Measurements from ENCODE around the gene CXCL12. TPM values are rescaled to one million over a fixed set of nuclear protein-coding genes. Genes with fewer than 3 reads are reported as not detected.

The CXCL12 gene
- total RNA-seq, 1 experiment from 2014 or later, result 0.82 TPM

DNA sequence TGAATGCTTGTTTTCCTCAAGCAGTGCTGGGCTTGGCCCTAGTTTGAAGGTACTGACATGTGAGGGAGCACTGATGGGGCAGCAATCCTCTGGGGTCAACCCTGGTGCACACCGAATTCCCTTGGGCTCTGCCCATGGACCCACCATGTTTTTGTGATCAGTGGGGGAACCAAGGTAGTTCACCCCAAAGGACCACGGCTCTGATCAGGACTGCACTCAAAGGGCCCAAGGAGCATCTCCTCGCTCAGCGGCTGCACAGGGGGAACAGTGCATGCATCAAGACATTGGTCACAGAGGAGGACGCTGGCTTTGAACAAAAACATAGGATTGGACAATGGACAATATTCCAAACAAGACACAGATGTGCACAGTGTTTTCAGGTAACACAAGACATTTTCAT lies 12.7 kb downstream of the CXCL12 start:
- CTCF ChIA-PET, result no interaction called here
- in situ Hi-C loops (cut with HindIII; ENCODE audit: low pct_unique_long_range_greater_than_20kb, low sequenced_read_pairs), result no loop called here
- Histone ChIP-seq H3K27me3 (ENCODE audit: control insufficient read depth, insufficient read depth, low read length) (peaks cover 15% of the 10 kb centered on the region), H3K4me3 (ENCODE audit: low read depth in 2 of 2, low read length in 2 of 2) (no peak overlapping the region), H3K4me1 (ENCODE audit: control insufficient read depth, insufficient read depth, low read length) (no peaks in the 10 kb centered on the region), H3K36me3 (ENCODE audit: control insufficient read depth, insufficient read depth, low read length) (no peaks in the 10 kb centered on the region), H3K9me3 (ENCODE audit: control insufficient read depth, insufficient read depth, low read depth, low read length) (no peaks in the 10 kb centered on the region), H3K27ac (ENCODE audit: low read length) (no peak overlapping the region)
- ATAC-seq (no peak), DNase-seq (ENCODE audit: low read depth, low spot score) (no peak)
- TF ChIP-seq, protein P1, sequence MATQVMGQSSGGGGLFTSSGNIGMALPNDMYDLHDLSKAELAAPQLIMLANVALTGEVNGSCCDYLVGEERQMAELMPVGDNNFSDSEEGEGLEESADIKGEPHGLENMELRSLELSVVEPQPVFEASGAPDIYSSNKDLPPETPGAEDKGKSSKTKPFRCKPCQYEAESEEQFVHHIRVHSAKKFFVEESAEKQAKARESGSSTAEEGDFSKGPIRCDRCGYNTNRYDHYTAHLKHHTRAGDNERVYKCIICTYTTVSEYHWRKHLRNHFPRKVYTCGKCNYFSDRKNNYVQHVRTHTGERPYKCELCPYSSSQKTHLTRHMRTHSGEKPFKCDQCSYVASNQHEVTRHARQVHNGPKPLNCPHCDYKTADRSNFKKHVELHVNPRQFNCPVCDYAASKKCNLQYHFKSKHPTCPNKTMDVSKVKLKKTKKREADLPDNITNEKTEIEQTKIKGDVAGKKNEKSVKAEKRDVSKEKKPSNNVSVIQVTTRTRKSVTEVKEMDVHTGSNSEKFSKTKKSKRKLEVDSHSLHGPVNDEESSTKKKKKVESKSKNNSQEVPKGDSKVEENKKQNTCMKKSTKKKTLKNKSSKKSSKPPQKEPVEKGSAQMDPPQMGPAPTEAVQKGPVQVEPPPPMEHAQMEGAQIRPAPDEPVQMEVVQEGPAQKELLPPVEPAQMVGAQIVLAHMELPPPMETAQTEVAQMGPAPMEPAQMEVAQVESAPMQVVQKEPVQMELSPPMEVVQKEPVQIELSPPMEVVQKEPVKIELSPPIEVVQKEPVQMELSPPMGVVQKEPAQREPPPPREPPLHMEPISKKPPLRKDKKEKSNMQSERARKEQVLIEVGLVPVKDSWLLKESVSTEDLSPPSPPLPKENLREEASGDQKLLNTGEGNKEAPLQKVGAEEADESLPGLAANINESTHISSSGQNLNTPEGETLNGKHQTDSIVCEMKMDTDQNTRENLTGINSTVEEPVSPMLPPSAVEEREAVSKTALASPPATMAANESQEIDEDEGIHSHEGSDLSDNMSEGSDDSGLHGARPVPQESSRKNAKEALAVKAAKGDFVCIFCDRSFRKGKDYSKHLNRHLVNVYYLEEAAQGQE (IDR thresholded peaks at IDR 0.05; ENCODE audit: insufficient read depth in 1 of 2, low read depth in 2 of 2, low read length in 1 of 2), result no peak
- TF ChIP-seq TCF7L2 (IDR thresholded peaks at IDR 0.05; ENCODE audit: low read depth, low read length) (no peak), SIN3A (IDR thresholded peaks at IDR 0.05; ENCODE audit: borderline replicate concordance, insufficient read depth, low read depth, low read length) (no peak), POLR2AphosphoS5 (IDR thresholded peaks at IDR 0.05; ENCODE audit: low read depth, low read length) (no peak)
- TF ChIP-seq, protein P2, sequence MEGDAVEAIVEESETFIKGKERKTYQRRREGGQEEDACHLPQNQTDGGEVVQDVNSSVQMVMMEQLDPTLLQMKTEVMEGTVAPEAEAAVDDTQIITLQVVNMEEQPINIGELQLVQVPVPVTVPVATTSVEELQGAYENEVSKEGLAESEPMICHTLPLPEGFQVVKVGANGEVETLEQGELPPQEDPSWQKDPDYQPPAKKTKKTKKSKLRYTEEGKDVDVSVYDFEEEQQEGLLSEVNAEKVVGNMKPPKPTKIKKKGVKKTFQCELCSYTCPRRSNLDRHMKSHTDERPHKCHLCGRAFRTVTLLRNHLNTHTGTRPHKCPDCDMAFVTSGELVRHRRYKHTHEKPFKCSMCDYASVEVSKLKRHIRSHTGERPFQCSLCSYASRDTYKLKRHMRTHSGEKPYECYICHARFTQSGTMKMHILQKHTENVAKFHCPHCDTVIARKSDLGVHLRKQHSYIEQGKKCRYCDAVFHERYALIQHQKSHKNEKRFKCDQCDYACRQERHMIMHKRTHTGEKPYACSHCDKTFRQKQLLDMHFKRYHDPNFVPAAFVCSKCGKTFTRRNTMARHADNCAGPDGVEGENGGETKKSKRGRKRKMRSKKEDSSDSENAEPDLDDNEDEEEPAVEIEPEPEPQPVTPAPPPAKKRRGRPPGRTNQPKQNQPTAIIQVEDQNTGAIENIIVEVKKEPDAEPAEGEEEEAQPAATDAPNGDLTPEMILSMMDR (IDR thresholded peaks at IDR 0.05), result no peak
- BruUV-seq (replicated peaks), result no TSS peak
- intact Hi-C loops (cut with micrococcal nuclease; ENCODE audit: unreplicated experiment), result no loop called here
- POLR2A ChIA-PET, result no interaction called here

DNA sequence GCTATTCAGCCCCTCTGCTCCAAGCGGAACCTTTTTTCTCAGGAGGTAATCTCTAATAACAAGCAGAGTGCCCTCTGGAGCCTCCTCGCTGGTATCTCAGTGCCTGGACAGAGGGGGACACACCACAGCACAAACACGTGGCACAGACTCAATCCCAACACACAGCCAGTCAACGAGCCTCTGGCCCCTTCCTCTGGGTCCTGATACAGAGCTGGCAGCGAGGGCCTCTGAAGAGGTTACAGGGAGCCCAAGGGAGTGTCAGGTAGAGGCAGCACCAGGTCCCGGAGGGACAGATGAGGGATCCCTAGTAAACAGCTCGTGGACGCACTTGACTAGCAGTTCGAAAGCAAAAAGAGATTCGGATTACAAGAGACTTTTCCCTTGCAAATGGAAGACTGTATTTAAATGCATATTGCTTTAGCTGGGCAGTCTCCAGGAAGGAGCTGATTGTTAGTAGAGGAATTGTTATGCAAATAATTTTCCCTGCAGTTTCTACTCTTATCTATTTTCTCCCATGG lies 14.1 kb downstream of the CXCL12 start:
- CTCF ChIA-PET, result no interaction called here
- ATAC-seq, result no peak
- H3K27ac ChIP-seq (ENCODE audit: low read length), result no peak overlapping the region
- TF ChIP-seq, protein P1 (IDR thresholded peaks at IDR 0.05; ENCODE audit: insufficient read depth in 1 of 2, low read depth in 2 of 2, low read length in 1 of 2), result no peak
- TF ChIP-seq SIN3A (IDR thresholded peaks at IDR 0.05; ENCODE audit: borderline replicate concordance, insufficient read depth, low read depth, low read length) (no peak), POLR2AphosphoS5 (IDR thresholded peaks at IDR 0.05; ENCODE audit: low read depth, low read length) (no peak), TCF7L2 (IDR thresholded peaks at IDR 0.05; ENCODE audit: low read depth, low read length) (no peak)
- TF ChIP-seq, protein P2 (IDR thresholded peaks at IDR 0.05), result no peak
- POLR2A ChIA-PET, result no interaction called here
- no peaks in the 10 kb centered on the region for H3K9me3 ChIP-seq (ENCODE audit: control insufficient read depth, insufficient read depth, low read depth, low read length)
- H3K4me3 ChIP-seq (ENCODE audit: low read depth in 2 of 2, low read length in 2 of 2), result no peak overlapping the region
- no peaks in the 10 kb centered on the region for H3K4me1 ChIP-seq (ENCODE audit: control insufficient read depth, insufficient read depth, low read length)
- DNase-seq (ENCODE audit: low read depth, low spot score), result no peak
- intact Hi-C loops (cut with micrococcal nuclease; ENCODE audit: unreplicated experiment), result no loop called here
- no TSS peak for BruUV-seq (replicated peaks)
- in situ Hi-C loops (cut with HindIII; ENCODE audit: low pct_unique_long_range_greater_than_20kb, low sequenced_read_pairs), result no loop called here
- H3K36me3 ChIP-seq (ENCODE audit: control insufficient read depth, insufficient read depth, low read length), result no peaks in the 10 kb centered on the region
- peaks cover 15% of the 10 kb centered on the region for H3K27me3 ChIP-seq (ENCODE audit: control insufficient read depth, insufficient read depth, low read length)
